Fibroblast of lung (primary cell): ENCODE measurements around the gene COLQ. TPM values are rescaled to one million over a fixed set of nuclear protein-coding genes. Genes with fewer than 3 reads are reported as not detected.

Source experiments
- DNase-seq, 2 donors: peaks; one replicate each; pipeline versions ENCODE4 v3.0.0 to v3.0.0-alpha.2; 2010; ENCODE audit warnings: low read depth in 2 of 2
- H2AFZ ChIP-seq: 2 replicates; pipeline ENCODE4 v1.5.1; 2012; ENCODE audit warnings: low read length, control low read depth, inconsistent platforms
- H3K27ac ChIP-seq: 2 replicates; pipeline ENCODE4 v1.5.1; 2011; ENCODE audit warnings: low read length, control low read depth; ENCODE audit not compliant: insufficient read depth
- H3K27me3 ChIP-seq: 2 replicates; pipeline ENCODE4 v1.5.1; 2011; ENCODE audit warnings: mild to moderate bottlenecking, low read length; ENCODE audit not compliant: control insufficient read depth, insufficient read depth
- H3K36me3 ChIP-seq: 2 replicates; pipeline ENCODE4 v1.5.1; 2011; ENCODE audit warnings: low read length; ENCODE audit not compliant: control insufficient read depth, insufficient read depth
- H3K4me1 ChIP-seq: 2 replicates; pipeline ENCODE4 v1.5.1; 2011; ENCODE audit warnings: low read length; ENCODE audit not compliant: control insufficient read depth, insufficient read depth; ENCODE audit errors: extremely low read depth
- H3K4me2 ChIP-seq: 2 replicates; pipeline ENCODE4 v1.5.1; 2011; ENCODE audit warnings: low read length, control low read depth; ENCODE audit not compliant: insufficient read depth; ENCODE audit errors: extremely low read depth
- H3K4me3 ChIP-seq, 4 experiments: fragments of 200-600 bp in 1 of 4; sonication (generic) in 1 of 4; replicated peaks in 1 of 4; 2 replicates each; pipeline ENCODE4 v1.5.1; 2011 to 2016; ENCODE audit warnings: low read length in 4 of 4, low read depth in 3 of 4, mild to moderate bottlenecking in 3 of 4, control low read depth in 2 of 4, inconsistent platforms in 1 of 4, mixed read lengths in 1 of 4; ENCODE audit not compliant: insufficient read depth in 1 of 4; ENCODE audit errors: control extremely low read depth in 1 of 4
- H3K79me2 ChIP-seq: 2 replicates; pipeline ENCODE4 v1.5.1; 2012; ENCODE audit warnings: mild to moderate bottlenecking, low read length, inconsistent platforms; ENCODE audit not compliant: control insufficient read depth, insufficient read depth
- H3K9ac ChIP-seq: 2 replicates; pipeline ENCODE4 v1.5.1; 2011; ENCODE audit warnings: mild to moderate bottlenecking, low read length, control low read depth; ENCODE audit not compliant: insufficient read depth
- H3K9me3 ChIP-seq: 2 replicates; pipeline ENCODE4 v1.5.1; 2012; ENCODE audit warnings: low read depth, low read length; ENCODE audit not compliant: control insufficient read depth, insufficient read depth
- H4K20me1 ChIP-seq: 2 replicates; pipeline ENCODE4 v1.5.1; 2011; ENCODE audit warnings: low read length; ENCODE audit not compliant: control insufficient read depth, insufficient read depth; ENCODE audit errors: extremely low read depth
- CTCF ChIP-seq, 2 donors: IDR thresholded peaks in 1 of 2; conservative IDR thresholded peaks in 1 of 2; 1 replicate in 1 of 2; 2 replicates in 1 of 2; pipeline ENCODE4 v1.5.1; 2011 to 2012; ENCODE audit warnings: low read length in 2 of 2, control low read depth in 1 of 2, inconsistent platforms in 1 of 2, low read depth in 1 of 2, mild to moderate bottlenecking in 1 of 2
- EZH2 ChIP-seq: IDR thresholded peaks from 2 replicates; pipeline ENCODE4 v1.5.1; 2012; ENCODE audit warnings: low read length, control low read depth, mild to moderate bottlenecking; ENCODE audit errors: missing control alignments
- polyA plus RNA-seq, 2 donors: library from polyadenylated mRNA; depleted of rRNA in 1 of 2; stranded (reverse) in 1 of 2; unstranded in 1 of 2; fragments of >200 nt; gene quantifications; 2 replicates each; pipeline ENCODE4 v1.2.1, GENCODE V29; 2011 to 2012; ENCODE audit warnings: missing spikeins in 1 of 2
- total RNA-seq: library from RNA; depleted of rRNA; stranded (reverse); fragments of >200 nt; gene quantifications from 2 replicates; pipeline ENCODE4 v1.2.1, GENCODE V29; 2014

The COLQ gene
- total and polyA plus RNA-seq, 2 donors (not counting 1 experiment from before 2014, with no cell fraction given), result 0.33 to 0.34 TPM

- H2AFZ ChIP-seq, result no peak overlapping the region
- DNase-seq, result no peak
- no peak overlapping the region for H3K4me3 ChIP-seq
- no peaks in the 10 kb centered on the region for H3K4me1 ChIP-seq
- no peak overlapping the region for H3K9ac ChIP-seq
- H3K79me2 ChIP-seq, result no peaks in the 10 kb centered on the region
- no peaks in the 10 kb centered on the region for H3K36me3 ChIP-seq
- TF ChIP-seq CTCF (conservative IDR thresholded peaks at IDR 0.05 in 1 of 2, IDR thresholded peaks at IDR 0.05 in 1 of 2; ENCODE audit: low read depth in 1 of 2, low read length in 2 of 2) (no peak), EZH2 (no peak)
- H3K9me3 ChIP-seq, result no peaks in the 10 kb centered on the region
- no peak overlapping the region for H3K4me2 ChIP-seq
- no peaks in the 10 kb centered on the region for H3K27me3 ChIP-seq
- no peaks in the 10 kb centered on the region for H4K20me1 ChIP-seq
- no peak overlapping the region for H3K27ac ChIP-seq
Observed at GRCh38 chr3:15404767-15405166, 116.7 kb downstream of the COLQ start.

GRCh38 chr3:15403965-15404364, 117.5 kb downstream of the COLQ start:
- Histone ChIP-seq H2AFZ (no peak overlapping the region), H3K9ac (no peak overlapping the region), H3K79me2 (no peaks in the 10 kb centered on the region), H3K4me1 (no peaks in the 10 kb centered on the region), H3K27me3 (no peaks in the 10 kb centered on the region), H3K4me2 (no peak overlapping the region), H3K36me3 (no peaks in the 10 kb centered on the region), H3K4me3 (no peak overlapping the region), H3K27ac (no peak overlapping the region), H4K20me1 (no peaks in the 10 kb centered on the region), H3K9me3 (no peaks in the 10 kb centered on the region)
- no peak for DNase-seq
- TF ChIP-seq CTCF (conservative IDR thresholded peaks at IDR 0.05 in 1 of 2, IDR thresholded peaks at IDR 0.05 in 1 of 2; ENCODE audit: low read depth in 1 of 2, low read length in 2 of 2) (no peak), EZH2 (no peak)

- H4K20me1 ChIP-seq, result no peaks in the 10 kb centered on the region
- H3K36me3 ChIP-seq, result no peaks in the 10 kb centered on the region
- H3K9ac ChIP-seq, result no peak overlapping the region
- H3K9me3 ChIP-seq, result no peaks in the 10 kb centered on the region
- TF ChIP-seq CTCF (conservative IDR thresholded peaks at IDR 0.05 in 1 of 2, IDR thresholded peaks at IDR 0.05 in 1 of 2; ENCODE audit: low read depth in 1 of 2, low read length in 2 of 2) (no peak), EZH2 (no peak)
- H3K4me2 ChIP-seq, result no peak overlapping the region
- H3K79me2 ChIP-seq, result no peaks in the 10 kb centered on the region
- no peak overlapping the region for H3K4me3 ChIP-seq
- no peak overlapping the region for H2AFZ ChIP-seq
- H3K4me1 ChIP-seq, result no peaks in the 10 kb centered on the region
- DNase-seq, result no peak
- H3K27ac ChIP-seq, result no peak overlapping the region
- no peaks in the 10 kb centered on the region for H3K27me3 ChIP-seq
Observed at GRCh38 chr3:15403495-15403894, 118.0 kb downstream of the COLQ start.
